Progenitor cell of endocrine pancreas (in vitro differentiated cells): ENCODE data around the gene EML2. TPM values are rescaled to one million over a fixed set of nuclear protein-coding genes. Genes with fewer than 3 reads are reported as not detected.

Source experiments
- DNase-seq: peaks from one replicate; pipeline ENCODE4 v3.0.0; 2021; ENCODE audit warnings: low spot score; ENCODE audit not compliant: unreplicated experiment
- H3K27ac Mint-ChIP-seq: 2 replicates; pipeline ENCODE4 v1.8.0; 2021; ENCODE audit warnings: mild to moderate bottlenecking, moderate library complexity, mixed read lengths
- H3K27me3 Mint-ChIP-seq: 2 replicates; pipeline ENCODE4 v1.8.0; 2021; ENCODE audit warnings: mixed read lengths
- H3K36me3 Mint-ChIP-seq: 2 replicates; pipeline ENCODE4 v1.8.0; 2022; ENCODE audit warnings: mixed read lengths; ENCODE audit not compliant: insufficient read depth
- H3K4me1 Mint-ChIP-seq: 2 replicates; pipeline ENCODE4 v1.8.0; 2021; ENCODE audit warnings: low read depth, mixed read lengths
- H3K4me3 Mint-ChIP-seq: 2 replicates; pipeline ENCODE4 v1.8.0; 2021; ENCODE audit warnings: low read depth, mild to moderate bottlenecking, moderate library complexity, mixed read lengths
- H3K9me3 Mint-ChIP-seq: 2 replicates; pipeline ENCODE4 v1.8.0; 2021; ENCODE audit warnings: low read depth, mixed read lengths
- CTCF ChIP-seq: fragments of 200-600 bp; sonication (generic); IDR thresholded peaks from one replicate; pipeline ENCODE4 v1.5.0; 2021; ENCODE audit warnings: antibody characterized with exemption, mild to moderate bottlenecking; ENCODE audit not compliant: unreplicated experiment
- total RNA-seq: library from RNA; stranded (reverse); gene quantifications from 2 replicates; pipeline ENCODE4 v1.2.1, GENCODE V29; 2021

EML2 gene
- total RNA-seq, 1 donor from 2014 or later = 28.6 TPM

- H3K36me3 Mint-ChIP-seq = no peaks in the 10 kb centered on the region
- peak overlapping the region; percentile 62 for H3K27ac Mint-ChIP-seq
- TF ChIP-seq CTCF = no peak
- H3K9me3 Mint-ChIP-seq = no peaks in the 10 kb centered on the region
- H3K27me3 Mint-ChIP-seq = no peaks in the 10 kb centered on the region
- DNase-seq = no peak
- peaks cover 11% of the 10 kb centered on the region for H3K4me1 Mint-ChIP-seq
- no peak overlapping the region for H3K4me3 Mint-ChIP-seq
These were observed 20.0 kb upstream of the EML2 start for GRCh38 chr19:45659096-45659729.

GRCh38 chr19:45657520-45658167 lies 18.4 kb upstream of the EML2 start:
- Mint-ChIP-seq H3K36me3 (no peaks in the 10 kb centered on the region), H3K27me3 (no peaks in the 10 kb centered on the region), H3K9me3 (no peaks in the 10 kb centered on the region), H3K4me3 (peak overlapping the region; percentile 26), H3K4me1 (peaks cover 11% of the 10 kb centered on the region), H3K27ac (peak overlapping the region; percentile 93)
- DNase-seq = peak; percentile 37
- no peak for TF ChIP-seq CTCF

GRCh38 chr19:45655073-45655472 lies 15.9 kb upstream of the EML2 start:
- Mint-ChIP-seq H3K4me1 (peaks cover 11% of the 10 kb centered on the region), H3K27me3 (no peaks in the 10 kb centered on the region), H3K9me3 (no peaks in the 10 kb centered on the region), H3K27ac (no peak overlapping the region), H3K4me3 (no peak overlapping the region), H3K36me3 (no peaks in the 10 kb centered on the region)
- TF ChIP-seq CTCF = no peak
- no peak for DNase-seq

- no peak for DNase-seq
- H3K27ac Mint-ChIP-seq = no peak overlapping the region
- no peaks in the 10 kb centered on the region for H3K27me3 Mint-ChIP-seq
- no peaks in the 10 kb centered on the region for H3K36me3 Mint-ChIP-seq
- H3K4me1 Mint-ChIP-seq = peaks cover 3% of the 10 kb centered on the region
- H3K4me3 Mint-ChIP-seq = no peak overlapping the region
- H3K9me3 Mint-ChIP-seq = no peaks in the 10 kb centered on the region
- no peak for TF ChIP-seq CTCF
These were observed 14.4 kb upstream of the EML2 start for GRCh38 chr19:45653634-45654033.

- Mint-ChIP-seq H3K9me3 (no peaks in the 10 kb centered on the region), H3K36me3 (no peaks in the 10 kb centered on the region), H3K4me1 (peaks cover 2% of the 10 kb centered on the region), H3K27ac (no peak overlapping the region), H3K27me3 (no peaks in the 10 kb centered on the region), H3K4me3 (no peak overlapping the region)
- TF ChIP-seq CTCF = no peak
- DNase-seq = no peak
These were observed 11.5 kb upstream of the EML2 start for GRCh38 chr19:45650722-45651121.
